DOHH2 (cell line): ENCODE data around the gene COL1A1.

Experiments
- EZH2phosphoT487 ChIP-seq: fragments of 200-600 bp; sonication (generic); IDR thresholded peaks from 2 replicates; pipeline ENCODE4 v1.6.1; 2017; ENCODE audit warnings: borderline replicate concordance, mild to moderate bottlenecking, antibody characterized with exemption, low read length, moderate library complexity, mixed read lengths
- TF ChIP-seq, protein P1 (sequence below): fragments of 200-600 bp; sonication (generic); IDR thresholded peaks from one replicate; pipeline ENCODE4 v1.5.1; 2014; ENCODE audit warnings: antibody characterized with exemption, mild to moderate bottlenecking, low read depth, low read length; ENCODE audit not compliant: poor library complexity, severe bottlenecking

DNA sequence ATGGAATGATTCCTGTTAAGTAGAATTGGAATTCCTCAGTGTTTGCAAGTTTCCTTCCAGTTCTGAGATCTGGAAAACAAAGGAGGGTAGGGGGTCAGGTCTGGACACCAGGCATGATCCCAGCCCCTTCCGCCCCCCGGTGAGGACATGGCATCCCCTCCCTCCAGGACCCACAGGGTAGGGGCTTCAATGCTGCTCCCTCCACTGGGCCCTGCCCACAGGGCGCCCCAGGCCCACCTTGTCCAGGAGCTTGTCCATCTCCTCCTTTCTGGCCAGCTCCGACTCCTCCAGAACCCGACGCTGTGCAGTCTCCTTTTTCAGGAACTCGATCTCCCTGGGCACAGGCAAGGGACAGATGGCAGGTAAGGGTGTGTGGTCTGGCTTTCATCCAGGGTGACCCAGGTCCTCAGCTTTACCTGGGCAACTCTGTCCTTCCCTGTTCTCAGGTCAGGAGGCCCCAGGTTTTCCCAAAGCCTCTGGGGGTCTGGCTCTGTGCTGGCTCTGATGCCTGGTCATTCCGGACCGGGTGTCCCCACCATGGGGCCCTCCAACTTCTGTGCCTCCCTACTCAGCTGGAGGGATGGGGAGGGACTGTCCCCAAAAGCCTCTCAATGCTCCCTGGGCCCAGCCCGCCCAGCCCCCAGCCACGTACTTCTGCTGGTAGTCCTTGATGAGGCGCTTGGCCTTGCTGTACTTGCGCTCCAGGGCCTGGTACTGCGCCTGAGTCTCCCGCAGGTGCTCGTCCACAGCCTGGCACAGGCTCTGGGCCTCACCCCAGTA lies 65.9 kb downstream of the COL1A1 start:
- TF ChIP-seq, protein P1, sequence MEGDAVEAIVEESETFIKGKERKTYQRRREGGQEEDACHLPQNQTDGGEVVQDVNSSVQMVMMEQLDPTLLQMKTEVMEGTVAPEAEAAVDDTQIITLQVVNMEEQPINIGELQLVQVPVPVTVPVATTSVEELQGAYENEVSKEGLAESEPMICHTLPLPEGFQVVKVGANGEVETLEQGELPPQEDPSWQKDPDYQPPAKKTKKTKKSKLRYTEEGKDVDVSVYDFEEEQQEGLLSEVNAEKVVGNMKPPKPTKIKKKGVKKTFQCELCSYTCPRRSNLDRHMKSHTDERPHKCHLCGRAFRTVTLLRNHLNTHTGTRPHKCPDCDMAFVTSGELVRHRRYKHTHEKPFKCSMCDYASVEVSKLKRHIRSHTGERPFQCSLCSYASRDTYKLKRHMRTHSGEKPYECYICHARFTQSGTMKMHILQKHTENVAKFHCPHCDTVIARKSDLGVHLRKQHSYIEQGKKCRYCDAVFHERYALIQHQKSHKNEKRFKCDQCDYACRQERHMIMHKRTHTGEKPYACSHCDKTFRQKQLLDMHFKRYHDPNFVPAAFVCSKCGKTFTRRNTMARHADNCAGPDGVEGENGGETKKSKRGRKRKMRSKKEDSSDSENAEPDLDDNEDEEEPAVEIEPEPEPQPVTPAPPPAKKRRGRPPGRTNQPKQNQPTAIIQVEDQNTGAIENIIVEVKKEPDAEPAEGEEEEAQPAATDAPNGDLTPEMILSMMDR = no peak
- TF ChIP-seq EZH2phosphoT487 = no peak
